ENCODE measurements around the gene RNF128.

The RNF128 gene

DNA sequence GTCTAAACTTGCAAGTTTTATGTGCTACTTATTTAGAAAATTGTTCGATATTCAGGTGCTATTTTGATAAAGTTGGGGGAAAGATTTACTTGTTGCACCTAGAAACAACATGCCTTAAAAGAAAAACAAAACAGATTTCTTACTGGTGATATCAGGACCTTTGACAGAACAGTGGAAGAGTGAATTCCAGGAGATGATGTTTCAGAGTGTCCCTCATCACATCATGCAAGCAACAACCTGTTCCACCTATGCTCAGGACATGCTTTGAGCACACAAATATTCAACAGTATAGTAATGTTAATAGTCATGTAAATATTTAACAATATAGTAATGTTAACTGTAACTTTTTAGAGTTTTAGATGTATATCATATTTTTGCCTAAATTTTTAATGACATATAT lies 23.9 kb upstream of the RNF128 start:
- no peak overlapping the region for H3K4me3 ChIP-seq (ENCODE audit: low read depth, low read length)
- TF ChIP-seq, protein P1, sequence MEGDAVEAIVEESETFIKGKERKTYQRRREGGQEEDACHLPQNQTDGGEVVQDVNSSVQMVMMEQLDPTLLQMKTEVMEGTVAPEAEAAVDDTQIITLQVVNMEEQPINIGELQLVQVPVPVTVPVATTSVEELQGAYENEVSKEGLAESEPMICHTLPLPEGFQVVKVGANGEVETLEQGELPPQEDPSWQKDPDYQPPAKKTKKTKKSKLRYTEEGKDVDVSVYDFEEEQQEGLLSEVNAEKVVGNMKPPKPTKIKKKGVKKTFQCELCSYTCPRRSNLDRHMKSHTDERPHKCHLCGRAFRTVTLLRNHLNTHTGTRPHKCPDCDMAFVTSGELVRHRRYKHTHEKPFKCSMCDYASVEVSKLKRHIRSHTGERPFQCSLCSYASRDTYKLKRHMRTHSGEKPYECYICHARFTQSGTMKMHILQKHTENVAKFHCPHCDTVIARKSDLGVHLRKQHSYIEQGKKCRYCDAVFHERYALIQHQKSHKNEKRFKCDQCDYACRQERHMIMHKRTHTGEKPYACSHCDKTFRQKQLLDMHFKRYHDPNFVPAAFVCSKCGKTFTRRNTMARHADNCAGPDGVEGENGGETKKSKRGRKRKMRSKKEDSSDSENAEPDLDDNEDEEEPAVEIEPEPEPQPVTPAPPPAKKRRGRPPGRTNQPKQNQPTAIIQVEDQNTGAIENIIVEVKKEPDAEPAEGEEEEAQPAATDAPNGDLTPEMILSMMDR (IDR thresholded peaks at IDR 0.05; ENCODE audit: low read depth, low read length) = no peak

DNA sequence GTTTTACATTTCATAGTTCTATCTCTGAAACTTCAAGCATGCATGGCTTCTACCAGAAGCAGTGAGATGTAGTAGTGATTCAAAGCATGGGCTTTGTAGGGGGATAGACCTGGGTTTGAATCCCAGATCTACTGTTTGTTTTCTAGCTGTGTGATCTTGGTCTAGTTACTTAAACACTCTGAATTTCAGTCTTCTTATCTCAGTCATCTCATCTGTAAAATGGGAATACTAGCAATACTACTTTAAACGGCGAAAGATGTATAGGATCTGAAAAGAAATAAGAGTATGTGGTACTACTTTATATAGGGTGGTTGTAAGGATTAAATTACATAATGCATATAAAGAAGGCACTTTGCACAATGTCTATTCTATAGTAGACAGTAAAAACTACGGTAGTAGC lies 20.0 kb upstream of the RNF128 start:
- no peak overlapping the region for H3K4me3 ChIP-seq (ENCODE audit: low read depth, low read length)
- TF ChIP-seq, protein P1 (IDR thresholded peaks at IDR 0.05; ENCODE audit: low read depth, low read length) = no peak

DNA sequence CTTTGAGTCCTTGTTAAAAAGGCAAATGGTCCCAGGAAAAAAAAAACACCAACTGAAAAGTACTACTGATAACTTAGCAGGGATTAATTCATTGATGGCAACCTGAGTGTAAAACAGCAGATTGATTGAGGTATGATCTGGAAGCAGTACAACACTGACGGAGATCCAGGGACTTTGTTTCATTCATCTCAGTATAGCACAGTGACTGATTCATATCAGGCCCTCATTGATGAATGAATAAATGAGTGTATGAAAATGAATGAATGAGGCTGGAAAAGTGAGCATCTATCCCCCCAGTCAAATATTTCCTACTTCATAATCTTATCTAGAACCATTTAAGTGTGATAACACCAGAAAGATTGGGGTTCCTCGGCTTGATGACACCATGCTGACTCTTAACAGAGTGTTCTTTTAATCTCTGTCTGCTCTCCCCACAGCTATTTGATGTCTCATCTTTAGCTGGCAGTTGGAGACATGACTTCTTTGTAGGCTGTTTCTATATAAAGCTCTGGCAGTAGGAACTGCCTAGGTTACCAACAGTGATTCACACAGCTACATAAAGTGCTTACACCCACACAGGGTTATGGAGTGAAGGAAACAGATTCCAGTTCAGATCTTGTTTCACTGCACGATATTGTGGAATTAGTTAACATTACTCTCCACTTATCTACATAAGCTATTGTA lies 18.6 kb upstream of the RNF128 start:
- H3K4me3 ChIP-seq (ENCODE audit: low read depth, low read length) = no peak overlapping the region

DNA sequence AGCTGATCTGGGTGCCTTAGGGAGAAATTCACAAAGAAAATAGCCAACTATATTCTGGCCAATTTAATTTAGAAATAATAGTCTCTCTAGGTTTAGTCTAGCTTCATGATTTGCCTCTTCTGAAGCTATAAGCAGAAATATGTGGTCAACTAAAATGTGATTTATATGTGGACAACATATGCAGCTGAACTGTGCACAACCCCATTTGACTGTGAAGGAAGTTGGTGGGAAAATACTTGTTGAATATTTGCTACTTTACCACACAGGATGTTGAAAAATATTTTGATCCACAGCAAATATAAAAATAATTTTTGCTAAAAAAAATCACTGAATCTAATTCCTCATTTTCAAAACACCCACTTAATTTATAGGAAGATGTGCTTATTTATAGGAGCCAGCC lies 15.7 kb upstream of the RNF128 start:
- TF ChIP-seq, protein P1 (IDR thresholded peaks at IDR 0.05; ENCODE audit: low read depth, low read length) = no peak

More for the DNA sequence above, 18.6 kb upstream of the RNF128 start:
- TF ChIP-seq, protein P1 (IDR thresholded peaks at IDR 0.05; ENCODE audit: low read depth, low read length) = no peak

DNA sequence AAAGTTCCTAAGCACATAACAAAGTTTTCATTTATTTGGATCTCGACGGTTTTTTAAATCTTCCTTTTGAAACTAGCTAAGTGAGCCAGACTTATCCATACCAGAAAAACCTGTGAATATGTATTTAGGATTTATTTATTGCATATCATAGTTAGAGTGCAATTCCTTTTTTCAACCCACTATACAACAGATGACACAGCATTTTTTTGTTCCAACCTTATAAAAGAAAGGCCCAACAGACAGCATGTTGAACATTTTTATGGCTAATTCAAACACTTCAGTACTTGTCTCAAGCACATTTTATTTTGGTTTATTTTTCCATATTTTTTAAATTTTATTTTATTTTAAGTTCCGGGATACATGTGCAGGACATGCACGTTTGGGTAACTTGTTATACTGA lies 15.1 kb upstream of the RNF128 start:
- no peak overlapping the region for H3K4me3 ChIP-seq (ENCODE audit: low read depth, low read length)
- TF ChIP-seq, protein P1 (IDR thresholded peaks at IDR 0.05; ENCODE audit: low read depth, low read length) = no peak

More for the DNA sequence above, 15.7 kb upstream of the RNF128 start:
- H3K4me3 ChIP-seq (ENCODE audit: low read depth, low read length) = no peak overlapping the region

DNA sequence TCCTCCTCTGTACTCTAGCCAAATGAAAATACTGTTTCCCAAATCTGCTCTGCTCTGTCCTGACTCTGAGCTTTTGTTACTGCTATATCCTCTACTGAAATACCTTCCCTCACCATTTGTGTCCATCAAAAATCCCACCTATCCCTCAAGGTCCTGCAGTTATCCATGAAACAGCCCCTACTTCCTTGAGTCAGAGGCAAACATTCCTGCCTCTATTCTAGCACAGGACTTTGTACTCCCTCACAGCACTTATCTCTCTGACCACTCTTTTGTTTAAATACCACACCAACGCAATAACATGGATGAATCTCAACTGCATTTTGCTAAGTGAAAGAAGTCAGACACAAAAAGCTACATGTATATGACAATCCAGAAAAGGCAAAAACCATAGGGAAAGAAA lies 10.5 kb upstream of the RNF128 start:
- no peak overlapping the region for H3K4me3 ChIP-seq (ENCODE audit: low read depth, low read length)
- TF ChIP-seq, protein P1 (IDR thresholded peaks at IDR 0.05; ENCODE audit: low read depth, low read length) = no peak

DNA sequence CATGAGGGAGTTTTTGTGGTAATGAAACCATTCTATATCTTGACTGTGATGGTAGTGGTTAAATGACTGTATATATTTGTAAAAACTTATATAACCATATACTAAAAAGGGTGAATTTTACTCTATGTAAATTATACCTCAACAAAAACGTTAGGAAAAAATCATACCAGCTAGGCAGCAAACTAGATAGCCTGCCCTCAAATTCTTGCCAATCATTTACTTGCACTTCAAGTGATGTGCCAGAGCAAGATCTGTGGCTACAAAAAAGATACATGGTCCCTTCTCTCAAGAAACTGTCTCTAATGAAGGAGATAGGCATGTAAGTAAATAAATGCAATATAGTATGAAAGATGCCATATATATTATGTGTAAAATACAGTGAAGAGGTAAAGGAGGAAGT lies 10.0 kb upstream of the RNF128 start:
- TF ChIP-seq, protein P1 (IDR thresholded peaks at IDR 0.05; ENCODE audit: low read depth, low read length) = no peak
- H3K4me3 ChIP-seq (ENCODE audit: low read depth, low read length) = no peak overlapping the region
